Prostate gland (tissue), 2 donors: ENCODE data around the gene GNB1.
"Not testable (repeated sequence)": the region's sequence is repeated elsewhere in the genome, so short reads cannot be mapped to it uniquely, and the experiment has no call there.

Source experiments
- POLR2A ChIP-seq: fragments of 450-650 bp; IDR thresholded peaks from one replicate; pipeline ENCODE4 v1.6.1; 2016; ENCODE audit warnings: antibody characterized with exemption, mild to moderate bottlenecking
- TF ChIP-seq, protein P1 (sequence below), 4 experiments: fragments of 200-600 bp in 2 of 4; fragments of 450-650 bp in 2 of 4; sonication (generic) in 2 of 4; IDR thresholded peaks; 1 replicate in 3 of 4; 2 replicates in 1 of 4; pipeline ENCODE4 v1.5.1; 2016 to 2019; ENCODE audit warnings: antibody characterized with exemption in 4 of 4, mild to moderate bottlenecking in 2 of 4, moderate library complexity in 2 of 4

DNA sequence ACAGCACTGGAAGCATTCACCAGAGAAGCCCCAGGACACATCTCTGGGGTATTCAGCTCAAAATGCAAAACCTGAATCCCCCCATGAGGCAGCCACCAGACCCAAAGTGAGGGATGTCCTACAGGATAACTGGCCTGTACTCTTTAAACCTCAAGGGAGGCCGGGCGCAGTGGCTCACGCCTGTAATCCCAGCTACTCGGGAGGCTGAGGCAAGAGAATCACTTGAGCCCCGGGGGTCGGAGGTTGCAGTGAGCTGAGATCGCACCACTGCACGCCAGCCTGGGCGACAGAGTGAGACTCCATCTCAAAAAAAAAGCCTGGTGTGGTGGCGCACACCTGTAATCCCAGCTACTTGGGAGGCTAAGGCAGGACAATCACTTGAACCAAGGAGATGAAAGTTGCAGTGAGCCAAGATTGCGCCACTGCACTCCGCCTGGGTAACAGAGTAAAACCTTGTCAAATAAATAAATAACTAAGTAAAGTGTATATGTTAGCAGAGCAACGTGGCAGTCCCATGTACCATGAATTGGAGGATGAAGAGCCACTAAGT is 29.1 kb downstream of the GNB1 start:
- TF ChIP-seq, protein P1, sequence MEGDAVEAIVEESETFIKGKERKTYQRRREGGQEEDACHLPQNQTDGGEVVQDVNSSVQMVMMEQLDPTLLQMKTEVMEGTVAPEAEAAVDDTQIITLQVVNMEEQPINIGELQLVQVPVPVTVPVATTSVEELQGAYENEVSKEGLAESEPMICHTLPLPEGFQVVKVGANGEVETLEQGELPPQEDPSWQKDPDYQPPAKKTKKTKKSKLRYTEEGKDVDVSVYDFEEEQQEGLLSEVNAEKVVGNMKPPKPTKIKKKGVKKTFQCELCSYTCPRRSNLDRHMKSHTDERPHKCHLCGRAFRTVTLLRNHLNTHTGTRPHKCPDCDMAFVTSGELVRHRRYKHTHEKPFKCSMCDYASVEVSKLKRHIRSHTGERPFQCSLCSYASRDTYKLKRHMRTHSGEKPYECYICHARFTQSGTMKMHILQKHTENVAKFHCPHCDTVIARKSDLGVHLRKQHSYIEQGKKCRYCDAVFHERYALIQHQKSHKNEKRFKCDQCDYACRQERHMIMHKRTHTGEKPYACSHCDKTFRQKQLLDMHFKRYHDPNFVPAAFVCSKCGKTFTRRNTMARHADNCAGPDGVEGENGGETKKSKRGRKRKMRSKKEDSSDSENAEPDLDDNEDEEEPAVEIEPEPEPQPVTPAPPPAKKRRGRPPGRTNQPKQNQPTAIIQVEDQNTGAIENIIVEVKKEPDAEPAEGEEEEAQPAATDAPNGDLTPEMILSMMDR (IDR thresholded peaks at IDR 0.05), result not testable (repeated sequence)
- not testable (repeated sequence) for TF ChIP-seq POLR2A
